CMK (cell line): Measurements from ENCODE around the gene GAS2.
A peak's percentile ranks its signal among the peaks of the same experiment; 100 is the strongest.

ENCODE experiments used
- DNase-seq: peaks from one replicate; pipeline ENCODE4 v3.0.0-alpha.2; 2010; ENCODE audit warnings: low read depth

Gene GAS2

GRCh38 chr11:22787551-22788162 is 121.2 kb downstream of the GAS2 start:
- no peak for DNase-seq

- DNase-seq = no peak
Observed at GRCh38 chr11:22792497-22792896, 126.1 kb downstream of the GAS2 start.

GRCh38 chr11:22795914-22796313 is 129.5 kb downstream of the GAS2 start:
- DNase-seq = no peak

GRCh38 chr11:22797047-22797446 is 130.6 kb downstream of the GAS2 start:
- DNase-seq = no peak

DNA sequence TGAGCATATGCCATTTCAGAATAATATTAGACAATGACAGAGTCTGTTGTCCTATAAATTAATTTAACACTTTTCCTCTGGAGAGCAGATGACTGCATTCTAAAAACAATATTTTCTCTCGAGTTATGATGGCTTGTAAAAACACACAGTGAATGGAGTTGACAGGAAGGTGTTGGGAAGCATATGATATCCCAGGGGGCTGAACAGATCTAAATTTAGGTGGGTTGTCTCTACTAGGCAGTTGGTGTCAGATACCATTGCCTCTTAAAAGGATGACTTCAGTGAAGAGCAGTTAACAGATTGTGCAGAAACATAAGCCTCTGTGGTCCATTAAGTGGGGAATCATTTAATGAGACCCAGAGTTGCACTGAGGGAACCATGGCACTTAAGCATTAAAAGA is 132.5 kb downstream of the GAS2 start:
- no peak for DNase-seq

DNA sequence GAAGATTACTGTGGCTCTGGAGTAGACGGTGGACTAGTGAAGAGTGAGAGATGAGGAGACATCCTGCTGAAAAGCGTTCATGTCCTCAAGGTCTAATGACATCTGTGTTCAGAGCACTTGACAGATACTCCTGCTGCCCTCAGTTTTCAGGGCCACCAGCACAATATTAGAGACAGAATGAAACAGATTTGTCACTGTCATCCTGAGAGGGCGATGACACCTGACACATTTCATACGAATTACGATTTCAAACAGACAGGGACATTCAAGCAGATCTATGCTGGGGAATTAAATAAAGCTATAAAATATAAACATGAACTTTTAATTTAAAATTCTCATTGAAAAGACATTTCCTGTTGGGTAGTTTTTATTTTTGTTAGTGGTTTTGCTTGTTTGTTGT is 134.1 kb downstream of the GAS2 start:
- no peak for DNase-seq

GRCh38 chr11:22802861-22803260 is 136.4 kb downstream of the GAS2 start:
- DNase-seq = no peak

DNA sequence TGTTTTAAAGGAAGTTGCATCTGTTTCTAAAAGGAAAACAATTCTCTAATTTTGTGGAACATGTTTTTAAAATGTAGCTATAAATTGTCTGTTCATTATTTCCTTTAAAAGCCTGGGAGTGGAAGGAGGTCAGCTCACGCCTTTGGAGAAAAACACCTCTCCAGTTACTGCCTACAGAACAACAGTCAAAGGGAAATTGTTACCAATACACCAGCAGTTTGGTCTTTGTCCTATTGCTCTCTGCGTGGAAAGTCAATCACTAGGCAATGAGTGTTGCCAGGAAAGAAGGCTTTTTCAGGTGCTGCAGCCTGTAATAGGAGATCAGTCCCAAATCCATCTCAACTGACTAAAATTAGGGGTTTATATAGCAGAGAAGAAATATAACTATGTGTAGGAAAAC is 141.0 kb downstream of the GAS2 start:
- no peak for DNase-seq

DNA sequence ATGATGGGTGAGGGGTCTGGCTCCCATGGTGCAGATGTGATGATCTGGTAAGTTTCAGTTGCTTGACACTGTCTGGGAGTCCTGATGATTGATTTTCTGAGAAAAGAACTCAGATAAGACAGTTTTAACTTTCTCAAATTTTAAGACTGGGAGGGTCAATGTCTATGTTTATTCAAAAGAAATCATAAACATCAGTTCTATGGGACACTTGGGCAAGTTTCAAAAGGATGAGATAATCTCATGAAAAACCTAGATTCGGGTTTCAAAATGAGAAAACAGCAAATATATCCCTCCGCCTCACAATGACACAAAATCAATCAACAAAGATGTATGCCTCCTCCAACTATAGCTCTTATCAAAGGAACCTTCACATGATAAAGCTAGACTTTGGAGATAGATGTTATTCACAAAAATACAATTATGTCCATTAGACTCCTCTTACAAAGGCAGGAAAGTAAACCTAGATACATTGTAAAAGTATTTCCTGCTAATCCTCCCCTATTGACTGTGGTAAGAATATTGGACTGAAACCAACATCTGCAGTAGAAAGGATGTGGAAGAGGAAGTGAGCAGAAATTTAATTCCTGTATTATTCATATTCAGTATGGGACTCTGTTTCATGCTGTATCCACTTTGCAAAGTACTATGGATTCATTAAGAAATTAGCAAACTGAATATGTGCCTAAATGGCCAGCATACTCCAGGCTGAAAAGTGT is 141.6 kb downstream of the GAS2 start:
- DNase-seq = no peak

GRCh38 chr11:22808571-22809197 is 142.3 kb downstream of the GAS2 start:
- no peak for DNase-seq

DNA sequence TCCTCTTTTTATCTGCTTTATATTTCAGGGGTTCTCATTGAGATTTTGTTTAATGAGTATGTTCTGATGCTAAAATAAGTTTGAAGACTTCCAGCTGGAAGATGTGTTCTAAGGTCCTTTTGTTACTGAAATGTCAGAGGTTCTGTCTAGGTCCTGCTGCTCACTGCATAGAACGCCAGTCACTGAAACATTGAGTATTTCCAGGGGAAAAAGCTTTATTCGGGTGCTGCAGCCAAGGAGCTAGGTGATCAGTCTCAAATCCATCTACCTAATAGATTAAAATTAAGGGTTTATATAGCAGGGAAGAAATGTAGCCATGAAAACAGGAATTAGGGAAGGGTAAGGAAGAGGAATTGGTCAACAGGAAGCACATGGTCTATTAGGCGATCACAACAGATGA is 143.5 kb downstream of the GAS2 start:
- no peak for DNase-seq

- no peak for DNase-seq
Observed at GRCh38 chr11:22822203-22822602, 155.8 kb downstream of the GAS2 start.

DNA sequence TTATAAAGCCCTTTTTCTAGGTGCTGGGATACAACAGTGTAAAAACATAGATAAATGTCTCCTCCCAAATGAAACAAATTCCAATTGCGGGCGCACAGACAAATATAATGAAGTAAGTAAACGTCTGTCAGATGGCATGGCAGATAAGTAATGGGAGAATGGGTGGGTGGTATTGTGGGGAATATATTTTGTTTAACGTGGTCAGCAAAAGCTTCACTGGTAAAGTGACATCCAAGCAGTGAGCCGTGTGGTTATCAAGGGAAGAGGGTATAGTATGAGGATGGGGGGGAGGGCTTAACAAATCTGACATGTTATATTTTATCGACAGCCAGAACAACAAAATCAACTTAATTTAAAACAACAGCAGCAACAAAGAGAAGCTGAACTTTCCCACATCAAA is 162.0 kb downstream of the GAS2 start:
- DNase-seq = no peak

DNA sequence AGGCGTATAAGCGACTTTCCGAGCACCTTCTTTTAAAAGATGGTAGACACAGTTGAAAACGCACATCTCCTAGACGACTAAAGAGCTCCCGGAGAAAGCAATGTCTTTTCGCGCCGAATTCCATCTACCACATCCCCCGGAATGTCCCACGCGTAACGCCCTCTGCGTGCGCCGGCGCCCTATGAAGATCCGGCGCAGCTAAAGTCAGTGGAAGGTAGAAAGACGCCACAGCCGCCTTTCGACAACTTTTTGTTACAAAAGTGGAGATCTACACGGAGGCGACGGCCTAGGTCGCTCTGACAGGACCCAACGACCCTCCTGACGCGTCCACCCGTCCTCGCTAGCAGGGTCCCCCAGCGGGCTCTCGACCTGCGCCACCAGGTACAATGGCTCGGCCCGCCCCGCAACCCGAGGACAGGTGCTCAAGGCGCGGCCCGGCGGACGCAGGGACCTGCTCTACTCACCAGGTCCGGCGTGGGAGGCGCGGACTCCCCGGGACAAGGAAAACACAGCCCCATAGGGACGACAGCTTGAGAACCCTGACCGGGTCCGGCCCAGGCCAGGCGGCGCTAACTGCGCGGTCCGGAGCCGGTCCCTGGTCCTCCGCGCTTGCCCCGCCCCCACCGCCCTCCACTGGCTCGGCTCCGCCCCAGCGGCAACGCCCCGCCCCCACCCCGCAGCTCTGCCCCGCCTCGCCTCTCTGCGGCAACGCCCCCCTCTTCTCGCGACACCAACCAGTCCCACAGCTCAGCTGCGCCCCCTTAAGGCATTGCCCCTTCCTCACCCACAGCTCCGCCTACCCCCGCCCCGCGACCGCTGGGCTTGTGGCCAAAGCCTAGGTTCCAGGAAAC is 163.0 kb downstream of the GAS2 start, which contains the start of gene SVIP:
Gene SVIP, minus strand, starts transcription at position 571 of the 851 bp plus-strand sequence. Its CDS starts 53 bp downstream, at position 518.
- peak; percentile 75 for DNase-seq

DNA sequence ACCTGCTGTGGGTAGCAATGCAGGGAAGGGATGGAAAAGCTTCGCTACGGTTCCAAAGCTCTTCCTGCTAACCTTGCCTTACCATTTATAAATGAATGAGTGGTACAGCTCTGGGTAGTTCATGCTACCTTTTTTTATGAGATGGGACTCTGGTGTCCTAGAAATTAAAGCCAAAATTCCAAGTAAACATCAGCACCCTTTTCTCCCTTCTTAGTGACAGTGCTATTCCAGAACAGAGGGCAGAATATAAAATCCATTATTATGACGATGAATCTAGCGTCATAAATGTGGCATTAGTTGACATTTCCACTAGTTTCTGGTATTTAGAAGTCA is 163.6 kb downstream of the GAS2 start:
- no peak for DNase-seq

DNA sequence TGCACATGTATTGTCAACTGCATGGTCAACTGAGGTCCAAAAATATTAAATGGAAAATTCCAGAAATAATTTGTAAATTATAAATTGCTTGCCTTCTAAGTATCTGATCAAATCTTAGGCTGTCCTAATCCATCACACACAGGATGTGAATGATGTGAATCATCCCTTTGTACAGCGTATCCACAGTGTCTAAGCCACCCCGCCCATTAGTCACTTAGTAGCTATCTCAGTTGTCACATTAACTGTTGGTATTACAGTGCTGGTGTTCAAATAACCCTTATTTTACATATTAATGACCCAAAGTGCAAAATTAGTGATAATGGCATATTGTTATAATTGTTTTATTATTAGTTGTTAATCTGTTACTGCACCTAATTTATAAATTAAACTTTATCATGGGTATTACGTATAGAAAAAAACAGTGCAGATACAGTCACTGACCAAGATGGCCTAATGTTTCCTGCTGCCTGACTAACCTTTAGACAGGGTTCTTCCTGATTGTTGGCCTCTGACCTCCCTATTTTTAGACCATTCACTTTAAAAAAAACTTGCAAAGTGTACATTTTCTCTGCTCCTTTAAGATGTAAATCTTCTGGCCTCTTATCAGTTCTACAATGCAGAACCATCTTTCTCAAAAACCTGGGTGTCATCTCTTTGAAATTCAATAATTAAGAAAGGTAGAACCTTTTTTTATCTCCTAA is 166.1 kb downstream of the GAS2 start:
- no peak for DNase-seq

- no peak for DNase-seq
Observed at GRCh38 chr11:22846726-22847125, 180.3 kb downstream of the GAS2 start.

- no peak for DNase-seq
Observed at GRCh38 chr11:22851477-22851876, 185.1 kb downstream of the GAS2 start.

DNA sequence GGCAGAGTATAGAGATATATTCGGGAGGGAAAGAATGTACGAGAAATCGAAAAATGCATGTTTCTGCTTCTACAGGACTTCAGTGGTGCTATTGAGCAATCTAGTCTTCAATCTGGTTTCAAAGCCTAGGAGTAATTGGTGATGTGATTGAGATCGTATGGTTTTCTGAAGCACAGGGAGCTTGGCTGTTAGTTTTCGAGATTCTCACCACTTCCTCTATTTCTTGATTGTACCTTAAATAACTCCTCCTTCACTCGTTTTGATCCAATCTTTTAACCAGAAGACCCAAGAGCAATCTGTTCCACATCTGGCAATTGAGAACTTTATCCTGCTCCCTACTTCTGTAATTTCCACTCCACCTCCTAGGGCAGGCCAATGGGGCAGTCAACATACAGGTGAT is 193.3 kb downstream of the GAS2 start:
- DNase-seq = no peak

- no peak for DNase-seq
Observed at GRCh38 chr11:22860241-22860640, 193.8 kb downstream of the GAS2 start, which contains the start of gene CCDC179. CCDC179 (minus strand) TSS chr11:22860474; CDS start chr11:22860421, 53 bp downstream.
